GM12891 (cell line): Measurements from ENCODE around the gene NBAS.

Experiments
- DNase-seq: peaks from one replicate; pipeline ENCODE4 v3.0.0; 2011; ENCODE audit warnings: low spot score; ENCODE audit not compliant: insufficient read length
- FAIRE-seq: peaks from 2 replicates; lab custom pipeline; 2011; peaks lifted over from hg19 to GRCh38; lab: Jason Lieb, UNC
- PAX5 ChIP-seq: IDR thresholded peaks from 2 replicates; pipeline ENCODE4 v1.6.1; 2011; ENCODE audit warnings: low read length, moderate library complexity, mild to moderate bottlenecking; ENCODE audit not compliant: insufficient read depth, severe bottlenecking
- POLR2A ChIP-seq: IDR thresholded peaks from 2 replicates; pipeline ENCODE4 v1.6.1; 2011; ENCODE audit warnings: low read depth, low read length, control low read depth
- POLR2AphosphoS5 ChIP-seq: IDR thresholded peaks from 2 replicates; pipeline ENCODE4 v1.6.1; 2011; ENCODE audit warnings: low read depth, low read length, control low read depth
- POU2F2 ChIP-seq: IDR thresholded peaks from 2 replicates; pipeline ENCODE4 v1.6.1; 2011; ENCODE audit warnings: low read depth, mild to moderate bottlenecking, control low read depth, low read length, moderate library complexity
- SPI1 ChIP-seq: IDR thresholded peaks from 2 replicates; pipeline ENCODE4 v1.6.1; 2011; ENCODE audit warnings: low read depth, low read length, control low read depth
- TAF1 ChIP-seq: IDR thresholded peaks from 2 replicates; pipeline ENCODE4 v1.6.1; 2011; ENCODE audit warnings: low read depth, low read length, control low read depth

NBAS gene

DNA sequence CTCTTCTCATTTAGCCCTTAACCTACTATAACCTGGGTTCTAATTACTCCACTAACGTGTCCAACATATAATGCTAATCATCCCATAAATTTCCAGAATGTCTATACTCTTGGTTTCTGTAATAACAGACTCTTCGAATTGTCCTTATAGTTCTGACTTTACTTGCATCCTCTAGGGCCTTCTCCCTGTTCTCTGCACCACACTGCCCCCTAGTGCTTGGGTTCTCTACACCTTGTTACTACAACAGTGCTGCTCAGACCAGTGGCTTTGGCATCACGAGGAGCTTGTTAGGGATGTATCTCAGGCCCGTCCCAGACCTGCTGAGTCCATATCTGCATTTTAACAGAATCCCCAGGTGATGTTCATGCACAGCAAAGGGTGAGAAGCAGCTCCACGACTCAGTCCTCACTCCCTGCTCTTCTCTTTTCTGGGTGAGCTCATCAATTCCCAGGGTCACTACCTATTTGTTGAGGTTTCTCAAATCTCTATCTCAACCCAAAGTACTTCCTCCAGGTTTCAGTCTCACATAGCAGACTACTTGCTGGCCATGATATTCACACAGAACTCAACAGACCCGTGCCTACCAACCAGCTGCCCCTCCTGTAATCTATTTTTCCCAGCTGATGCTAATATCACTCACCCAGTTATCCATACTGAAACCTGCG is 16.1 kb upstream of the NBAS start:
- no peak for DNase-seq
- TF ChIP-seq POU2F2 = no peak
- TF ChIP-seq POLR2A = no peak
- TF ChIP-seq POLR2AphosphoS5 = no peak
- TF ChIP-seq TAF1 = no peak
- TF ChIP-seq SPI1 = no peak
- no peak for TF ChIP-seq PAX5

DNA sequence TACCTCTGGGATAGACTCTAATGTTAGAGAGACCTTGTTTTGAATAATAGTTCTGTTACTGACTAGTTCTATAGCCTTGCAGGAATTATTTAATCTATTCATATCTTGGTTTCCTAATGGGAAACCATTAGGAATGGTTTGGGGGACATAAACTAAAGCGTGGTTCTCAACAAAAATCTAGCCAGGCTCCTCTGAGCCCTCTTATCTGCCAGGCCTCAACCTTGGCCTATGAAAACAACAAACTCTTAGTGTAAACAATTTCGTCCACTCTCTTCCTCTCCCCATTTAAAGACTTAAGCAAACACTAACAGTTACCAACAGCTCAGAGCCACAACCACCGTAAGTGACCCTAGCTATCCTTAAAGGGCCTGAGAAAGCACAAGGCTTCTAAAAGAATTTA is 10.6 kb upstream of the NBAS start:
- DNase-seq (no peak), FAIRE-seq (no peak)
- TF ChIP-seq POLR2A (no peak), SPI1 (no peak), POU2F2 (no peak), TAF1 (no peak), PAX5 (no peak), POLR2AphosphoS5 (no peak)

More for the DNA sequence above, 16.1 kb upstream of the NBAS start:
- FAIRE-seq = peak; percentile 92

GRCh38 chr2:15570104-15570503 is 9.0 kb upstream of the NBAS start:
- FAIRE-seq = no peak
- TF ChIP-seq PAX5 (no peak), POLR2A (no peak), POU2F2 (no peak), TAF1 (no peak), POLR2AphosphoS5 (no peak), SPI1 (no peak)

DNA sequence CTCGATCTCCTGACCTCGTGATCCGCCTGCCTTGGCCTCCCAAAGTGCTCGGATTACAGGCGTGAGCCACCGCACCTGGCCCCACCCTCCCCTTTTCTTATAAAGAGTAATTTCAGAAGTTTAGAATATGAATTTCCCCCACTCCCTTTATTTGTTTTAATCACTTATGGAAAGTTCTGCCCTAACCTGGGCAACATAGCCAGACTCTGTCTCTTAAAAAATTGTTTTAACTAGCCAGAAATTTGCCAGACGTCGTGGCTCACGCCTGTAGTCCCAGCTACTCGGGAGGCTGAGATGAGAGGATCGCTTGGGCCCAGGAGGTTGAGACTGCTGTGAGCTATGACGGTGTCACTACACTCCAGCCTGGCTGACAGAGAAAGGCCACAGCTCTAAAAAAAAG is 7.7 kb upstream of the NBAS start:
- DNase-seq (no peak), FAIRE-seq (no peak)
- TF ChIP-seq SPI1 (no peak), POLR2A (no peak)

More at GRCh38 chr2:15570104-15570503, 9.0 kb upstream of the NBAS start:
- no peak for DNase-seq

GRCh38 chr2:15566912-15567311 is 5.8 kb upstream of the NBAS start:
- no peak for TF ChIP-seq POLR2A
- TF ChIP-seq POU2F2 = no peak
- no peak for TF ChIP-seq TAF1
- no peak for DNase-seq
- FAIRE-seq = no peak

GRCh38 chr2:15565994-15566671 is 5.0 kb upstream of the NBAS start:
- DNase-seq = no peak
- no peak for FAIRE-seq
- TF ChIP-seq POLR2AphosphoS5 (no peak), POLR2A (no peak), TAF1 (no peak), PAX5 (no peak), SPI1 (no peak), POU2F2 (no peak)

DNA sequence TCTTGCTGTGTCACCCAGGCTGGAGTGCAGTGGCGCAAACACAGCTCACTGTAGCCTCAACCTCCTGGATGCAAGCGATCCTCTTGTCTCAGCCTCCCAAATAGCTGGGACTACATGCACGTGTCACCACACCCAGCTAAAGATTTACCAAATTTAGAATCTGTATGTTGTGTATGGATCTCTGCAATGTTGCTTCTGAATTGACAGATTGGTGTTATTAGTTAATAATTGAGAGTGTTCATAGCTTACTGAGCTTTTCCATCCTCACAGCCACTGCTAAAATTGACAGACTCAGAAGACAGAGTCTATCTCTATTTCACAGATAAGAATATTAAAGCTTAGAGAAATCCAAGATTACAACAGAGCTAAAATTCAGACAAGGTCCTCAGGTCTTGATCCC is 4.3 kb upstream of the NBAS start:
- FAIRE-seq (no peak), DNase-seq (no peak)
- TF ChIP-seq PAX5 (no peak), POU2F2 (no peak), TAF1 (no peak), POLR2AphosphoS5 (no peak), SPI1 (no peak), POLR2A (no peak)

GRCh38 chr2:15563227-15564100 is 2.3 kb upstream of the NBAS start:
- FAIRE-seq = no peak
- TF ChIP-seq POLR2AphosphoS5 = no peak
- TF ChIP-seq POLR2A = no peak
- TF ChIP-seq SPI1 = no peak
- no peak for TF ChIP-seq POU2F2
- TF ChIP-seq TAF1 = no peak
- TF ChIP-seq PAX5 = no peak
- no peak for DNase-seq

- DNase-seq = no peak
- TF ChIP-seq SPI1 = no peak
- no peak for TF ChIP-seq POLR2A
- TF ChIP-seq PAX5 = no peak
- no peak for TF ChIP-seq POU2F2
- FAIRE-seq = no peak
These were observed 1.4 kb upstream of the NBAS start for GRCh38 chr2:15562354-15563031.
